ENCODE data around the gene VPS25.
A peak's percentile ranks its signal among the peaks of the same experiment; 100 is the strongest.
"Not testable (repeated sequence)": the region's sequence is repeated elsewhere in the genome, so short reads cannot be mapped to it uniquely, and the experiment has no call there.

VPS25 gene

GRCh38 chr17:42773290-42774035 is at the start of gene VPS25:
Gene VPS25, plus strand, starts transcription at chr17:42773449. Its CDS starts 27 bp downstream, at chr17:42773476.
- peak; percentile 83 for DNase-seq (ENCODE audit: insufficient read length, low spot score)
- no peak for FAIRE-seq
- peak; percentile 93 for TF ChIP-seq POLR2A (IDR thresholded peaks at IDR 0.05; ENCODE audit: low read depth, low read length)

GRCh38 chr17:42723636-42724035 is 49.6 kb upstream of the VPS25 start:
- FAIRE-seq (no peak), DNase-seq (ENCODE audit: insufficient read length, low spot score) (no peak)
- TF ChIP-seq POLR2A (IDR thresholded peaks at IDR 0.05; ENCODE audit: low read depth, low read length): no peak

GRCh38 chr17:42725143-42725542 is 48.1 kb upstream of the VPS25 start:
- no peak for TF ChIP-seq POLR2A (IDR thresholded peaks at IDR 0.05; ENCODE audit: low read depth, low read length)
- FAIRE-seq (no peak), DNase-seq (ENCODE audit: insufficient read length, low spot score) (no peak)

- DNase-seq (ENCODE audit: insufficient read length, low spot score): no peak
- FAIRE-seq: no peak
- no peak for TF ChIP-seq POLR2A (IDR thresholded peaks at IDR 0.05; ENCODE audit: low read depth, low read length)
Observed at GRCh38 chr17:42740699-42741098, 32.5 kb upstream of the VPS25 start.

GRCh38 chr17:42742916-42743315 is 30.3 kb upstream of the VPS25 start:
- not testable (repeated sequence) for FAIRE-seq; DNase-seq (ENCODE audit: insufficient read length, low spot score)

GRCh38 chr17:42743595-42744282 is 29.5 kb upstream of the VPS25 start:
- FAIRE-seq: no peak
- no peak for DNase-seq (ENCODE audit: insufficient read length, low spot score)
- no peak for TF ChIP-seq POLR2A (IDR thresholded peaks at IDR 0.05; ENCODE audit: low read depth, low read length)

- DNase-seq (ENCODE audit: insufficient read length, low spot score): peak; percentile 80
- TF ChIP-seq POLR2A (IDR thresholded peaks at IDR 0.05; ENCODE audit: low read depth, low read length): no peak
- no peak for FAIRE-seq
Observed at GRCh38 chr17:42744283-42744805, 28.9 kb upstream of the VPS25 start.

- no peak for FAIRE-seq
- peak; percentile 97 for DNase-seq (ENCODE audit: insufficient read length, low spot score)
- peak; percentile 60; the same call in 1 of the 2 replicates for TF ChIP-seq POLR2A (IDR thresholded peaks at IDR 0.05; ENCODE audit: low read depth, low read length)
Observed at GRCh38 chr17:42744806-42745617, 28.2 kb upstream of the VPS25 start, which contains the start of gene EZH1. Gene EZH1, minus strand, starts transcription at chr17:42745040. Its CDS starts 16,099 bp downstream, at chr17:42728941.

- FAIRE-seq: no peak
Observed at GRCh38 chr17:42748202-42748907, 24.9 kb upstream of the VPS25 start.

GRCh38 chr17:42748908-42749798 is 24.1 kb upstream of the VPS25 start:
- no peak for FAIRE-seq
- no peak for TF ChIP-seq POLR2A (IDR thresholded peaks at IDR 0.05; ENCODE audit: low read depth, low read length)
- DNase-seq (ENCODE audit: insufficient read length, low spot score): no peak

More at GRCh38 chr17:42748202-42748907, 24.9 kb upstream of the VPS25 start:
- TF ChIP-seq POLR2A (IDR thresholded peaks at IDR 0.05; ENCODE audit: low read depth, low read length): no peak
- DNase-seq (ENCODE audit: insufficient read length, low spot score): no peak

- no peak for TF ChIP-seq POLR2A (IDR thresholded peaks at IDR 0.05; ENCODE audit: low read depth, low read length)
- DNase-seq (ENCODE audit: insufficient read length, low spot score) (no peak), FAIRE-seq (no peak)
Observed at GRCh38 chr17:42750739-42751344, 22.4 kb upstream of the VPS25 start.

GRCh38 chr17:42751628-42752027 is 21.6 kb upstream of the VPS25 start:
- FAIRE-seq: no peak
- DNase-seq (ENCODE audit: insufficient read length, low spot score): no peak
- no peak for TF ChIP-seq POLR2A (IDR thresholded peaks at IDR 0.05; ENCODE audit: low read depth, low read length)
